H9 (cell line): ENCODE measurements around the gene MTHFD1. TPM values are rescaled to one million over a fixed set of nuclear protein-coding genes. Genes with fewer than 3 reads are reported as not detected.

Source experiments
- DNase-seq: peaks from one replicate; pipeline ENCODE4 v3.0.0-alpha.2; 2017
- H2AFZ ChIP-seq: one replicate; pipeline ENCODE4 v1.6.1; 2013; ENCODE audit warnings: mild to moderate bottlenecking, low read length, control low read depth, moderate library complexity
- H2AK5ac ChIP-seq: 2 replicates; pipeline ENCODE4 v1.6.1; 2013; ENCODE audit warnings: low read length, control low read depth, mixed read lengths; ENCODE audit not compliant: insufficient read length
- H2BK120ac ChIP-seq: one replicate; pipeline ENCODE4 v1.6.1; 2013; ENCODE audit warnings: low read depth, mild to moderate bottlenecking, low read length, control low read depth, inconsistent platforms; ENCODE audit not compliant: poor library complexity, severe bottlenecking
- H2BK12ac ChIP-seq: 2 replicates; pipeline ENCODE4 v1.6.1; 2013; ENCODE audit warnings: low read length, control low read depth, mixed read lengths, low read depth; ENCODE audit not compliant: insufficient read length
- H2BK15ac ChIP-seq: 2 replicates; pipeline ENCODE4 v1.6.1; 2013; ENCODE audit warnings: low read depth, low read length, control low read depth
- H2BK20ac ChIP-seq: one replicate; pipeline ENCODE4 v1.6.1; 2013; ENCODE audit warnings: low read depth, mild to moderate bottlenecking, low read length, control low read depth, inconsistent platforms; ENCODE audit not compliant: poor library complexity, severe bottlenecking
- H2BK5ac ChIP-seq: 2 replicates; pipeline ENCODE4 v1.6.1; 2013; ENCODE audit warnings: low read length, control low read depth, mixed read lengths; ENCODE audit not compliant: insufficient read length
- H3K14ac ChIP-seq: 2 replicates; pipeline ENCODE4 v1.6.1; 2013; ENCODE audit warnings: low read length, control low read depth; ENCODE audit not compliant: insufficient read depth
- H3K18ac ChIP-seq: 2 replicates; pipeline ENCODE4 v1.6.1; 2013; ENCODE audit warnings: low read depth, mild to moderate bottlenecking, mixed read lengths, low read length, control low read depth; ENCODE audit not compliant: insufficient read length
- H3K23ac ChIP-seq: 2 replicates; pipeline ENCODE4 v1.6.1; 2013; ENCODE audit warnings: low read length, control low read depth, mixed read lengths, low read depth; ENCODE audit not compliant: insufficient read length
- H3K23me2 ChIP-seq: 2 replicates; pipeline ENCODE4 v1.6.1; 2013; ENCODE audit warnings: low read depth, mild to moderate bottlenecking, mixed read lengths, low read length, control low read depth; ENCODE audit not compliant: insufficient read length, poor library complexity, severe bottlenecking
- H3K27ac ChIP-seq: 2 replicates; pipeline ENCODE4 v1.5.1; 2013; ENCODE audit warnings: low read length, control low read depth, mixed read lengths, low read depth; ENCODE audit not compliant: insufficient read length
- H3K27me3 ChIP-seq: 2 replicates; pipeline ENCODE4 v1.6.1; 2013; ENCODE audit warnings: low read length, control low read depth, inconsistent platforms; ENCODE audit not compliant: insufficient read depth
- H3K4ac ChIP-seq: 2 replicates; pipeline ENCODE4 v1.6.1; 2013; ENCODE audit warnings: low read depth, mild to moderate bottlenecking, control low read depth, inconsistent platforms, low read length, moderate library complexity
- H3K4me1 ChIP-seq: 2 replicates; pipeline ENCODE4 v1.6.1; 2013; ENCODE audit warnings: low read length, control low read depth, inconsistent platforms; ENCODE audit not compliant: insufficient read depth
- H3K4me2 ChIP-seq: 2 replicates; pipeline ENCODE4 v1.6.1; 2013; ENCODE audit warnings: low read length, control low read depth, mixed read lengths; ENCODE audit not compliant: insufficient read length, insufficient read depth
- H3K56ac ChIP-seq: 2 replicates; pipeline ENCODE4 v1.6.1; 2013; ENCODE audit warnings: low read depth, mild to moderate bottlenecking, mixed read lengths, low read length, control low read depth; ENCODE audit not compliant: insufficient read length
- H3K79me1 ChIP-seq: 2 replicates; pipeline ENCODE4 v1.6.1; 2013; ENCODE audit warnings: low read depth, mild to moderate bottlenecking, moderate library complexity, low read length, control low read depth, inconsistent platforms; ENCODE audit not compliant: insufficient read depth, poor library complexity, severe bottlenecking
- H3K79me2 ChIP-seq: 2 replicates; pipeline ENCODE4 v1.6.1; 2013; ENCODE audit warnings: low read length, control low read depth, inconsistent platforms; ENCODE audit not compliant: insufficient read depth
- H3K9ac ChIP-seq: 2 replicates; pipeline ENCODE4 v1.6.1; 2013; ENCODE audit warnings: low read length, control low read depth, mixed read lengths; ENCODE audit not compliant: insufficient read length; ENCODE audit errors: extremely low read depth
- H3K9me3 ChIP-seq: one replicate; pipeline ENCODE4 v1.6.1; 2013; ENCODE audit warnings: low read depth, low read length, inconsistent platforms; ENCODE audit not compliant: control insufficient read depth
- H3T11ph ChIP-seq: one replicate; pipeline ENCODE4 v1.6.1; 2013; ENCODE audit warnings: mild to moderate bottlenecking, low read length, control low read depth, inconsistent platforms
- H4K20me1 ChIP-seq: one replicate; pipeline ENCODE4 v1.6.1; 2013; ENCODE audit not compliant: control insufficient read depth, insufficient read length, insufficient read depth
- H4K5ac ChIP-seq: 2 replicates; pipeline ENCODE4 v1.6.1; 2013; ENCODE audit warnings: low read depth, mild to moderate bottlenecking, mixed read lengths, low read length, control low read depth; ENCODE audit not compliant: insufficient read length
- H4K8ac ChIP-seq: replicated peaks from 2 replicates; pipeline ENCODE4 v1.6.1; 2013; ENCODE audit warnings: low read length, control low read depth, mixed read lengths, low read depth; ENCODE audit not compliant: insufficient read length
- H4K91ac ChIP-seq: 2 replicates; pipeline ENCODE4 v1.6.1; 2013; ENCODE audit warnings: low read depth, mild to moderate bottlenecking, moderate library complexity, mixed read lengths, low read length, control low read depth; ENCODE audit not compliant: insufficient read length
- H3K27ac Mint-ChIP-seq, 3 experiments: 2 replicates in 2 of 3; 3 replicates in 1 of 3; pipeline ENCODE4 v1.8.0; 2020 to 2021; ENCODE audit warnings: mixed read lengths in 3 of 3, mild to moderate bottlenecking in 1 of 3, moderate library complexity in 1 of 3
- H3K27me3 Mint-ChIP-seq: 2 replicates; pipeline ENCODE4 v1.8.0; 2021; ENCODE audit warnings: low read depth, mild to moderate bottlenecking, moderate library complexity, mixed read lengths
- H3K36me3 Mint-ChIP-seq, 3 experiments: 2 replicates in 2 of 3; 3 replicates in 1 of 3; pipeline ENCODE4 v1.8.0; 2020 to 2021; ENCODE audit warnings: low read depth in 3 of 3, mixed read lengths in 3 of 3; ENCODE audit not compliant: insufficient read depth in 1 of 3
- H3K4me1 Mint-ChIP-seq, 2 experiments: 2 replicates each; pipeline ENCODE4 v1.8.0; 2020; ENCODE audit warnings: mixed read lengths in 2 of 2
- H3K4me3 Mint-ChIP-seq, 2 experiments: 2 replicates in 1 of 2; 3 replicates in 1 of 2; pipeline ENCODE4 v1.8.0; 2020 to 2021; ENCODE audit warnings: mild to moderate bottlenecking in 2 of 2, mixed read lengths in 2 of 2, moderate library complexity in 1 of 2
- H3K9me3 Mint-ChIP-seq, 2 experiments: 2 replicates in 1 of 2; 3 replicates in 1 of 2; pipeline ENCODE4 v1.8.0; 2020; ENCODE audit warnings: mild to moderate bottlenecking in 2 of 2, mixed read lengths in 2 of 2, moderate library complexity in 1 of 2
- WGBS: extraction: QIAGEN DNeasy Blood & Tissue Kit; methylation state at CpG from one replicate; pipeline ENCODE4 v1.1.7; 2013; ENCODE audit warnings: missing lambda C conversion rate, low lambda C conversion rate, mixed read lengths; ENCODE audit not compliant: insufficient read length; ENCODE audit errors: extremely low coverage; 5-methylcytosine and 5-hydroxymethylcytosine counted together
- total RNA-seq: library from RNA; stranded (reverse); gene quantifications from 2 replicates; pipeline ENCODE4 v1.2.1, GENCODE V29; 2021
- TF ChIP-seq, protein P1 (sequence below): fragments of 200-600 bp; sonication (generic); conservative IDR thresholded peaks from 3 replicates; pipeline ENCODE4 v1.8.0; 2021; ENCODE audit warnings: antibody characterized with exemption, mild to moderate bottlenecking

The MTHFD1 gene
- total RNA-seq, 1 experiment from 2014 or later = 203 TPM

DNA sequence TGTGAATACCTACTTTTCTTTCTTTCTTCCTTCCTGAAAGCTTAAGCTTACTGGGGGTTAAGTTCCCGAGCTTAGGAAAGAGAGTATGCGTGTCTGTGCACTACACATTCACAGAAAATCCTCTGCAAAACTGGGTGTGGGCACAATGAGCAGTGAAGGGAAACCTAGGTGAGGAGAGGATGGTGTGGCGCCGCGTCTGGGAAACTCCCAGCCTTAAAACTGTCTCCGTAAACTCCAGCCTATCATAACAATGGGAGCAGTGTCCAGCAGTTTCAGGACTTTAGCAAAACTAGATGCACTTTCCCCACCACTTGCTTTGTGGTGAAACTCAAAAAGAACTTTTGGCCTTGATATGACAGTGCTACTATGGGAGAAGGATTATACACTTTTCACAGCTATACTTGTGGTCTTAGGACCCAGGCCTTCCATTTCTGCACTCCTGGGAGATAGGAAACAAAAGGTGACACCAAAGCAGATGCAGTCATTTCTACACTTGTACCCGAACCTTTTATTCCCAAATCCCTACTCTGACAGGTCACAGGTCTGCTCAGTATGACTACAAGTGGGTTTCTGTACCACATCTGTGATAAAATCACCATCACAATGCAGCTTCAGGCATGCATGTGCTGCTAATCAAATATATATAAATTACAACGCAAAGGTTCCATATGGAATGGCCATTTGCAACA is 87.6 kb downstream of the MTHFD1 start:
- Histone ChIP-seq H2BK5ac (no peak overlapping the region), H3K23me2 (no peaks in the 10 kb centered on the region), H2BK120ac (no peak overlapping the region), H2BK12ac (no peak overlapping the region), H4K20me1 (no peaks in the 10 kb centered on the region), H2AK5ac (no peak overlapping the region), H3K23ac (no peak overlapping the region), H3K4me2 (no peak overlapping the region), H3K4me1 (no peaks in the 10 kb centered on the region), H3K9me3 (no peaks in the 10 kb centered on the region), H3K27me3 (no peaks in the 10 kb centered on the region), H3K79me1 (no peaks in the 10 kb centered on the region), H2BK15ac (no peak overlapping the region), H3T11ph (no peak overlapping the region), H4K5ac (no peak overlapping the region), H3K9ac (no peak overlapping the region), H4K8ac (no peak overlapping the region), H2BK20ac (no peak overlapping the region), H2AFZ (no peak overlapping the region), H4K91ac (no peak overlapping the region), H3K4ac (no peak overlapping the region), H3K79me2 (no peaks in the 10 kb centered on the region), H3K18ac (no peak overlapping the region), H3K27ac (no peak overlapping the region), H3K56ac (no peak overlapping the region), H3K14ac (no peak overlapping the region)
- Mint-ChIP-seq H3K36me3 (no peaks in the 10 kb centered on the region; a peak in 2 of 7 replicates), H3K27me3 (no peaks in the 10 kb centered on the region), H3K4me3 (no peak overlapping the region), H3K9me3 (no peaks in the 10 kb centered on the region), H3K4me1 (peaks cover 6 to 11% of the 10 kb centered on the region in 2 experiments), H3K27ac (peak overlapping the region in 1 of 3 experiments; percentile 14; a peak in 2 of 7 replicates)
- DNase-seq = no peak
- TF ChIP-seq, protein P1, sequence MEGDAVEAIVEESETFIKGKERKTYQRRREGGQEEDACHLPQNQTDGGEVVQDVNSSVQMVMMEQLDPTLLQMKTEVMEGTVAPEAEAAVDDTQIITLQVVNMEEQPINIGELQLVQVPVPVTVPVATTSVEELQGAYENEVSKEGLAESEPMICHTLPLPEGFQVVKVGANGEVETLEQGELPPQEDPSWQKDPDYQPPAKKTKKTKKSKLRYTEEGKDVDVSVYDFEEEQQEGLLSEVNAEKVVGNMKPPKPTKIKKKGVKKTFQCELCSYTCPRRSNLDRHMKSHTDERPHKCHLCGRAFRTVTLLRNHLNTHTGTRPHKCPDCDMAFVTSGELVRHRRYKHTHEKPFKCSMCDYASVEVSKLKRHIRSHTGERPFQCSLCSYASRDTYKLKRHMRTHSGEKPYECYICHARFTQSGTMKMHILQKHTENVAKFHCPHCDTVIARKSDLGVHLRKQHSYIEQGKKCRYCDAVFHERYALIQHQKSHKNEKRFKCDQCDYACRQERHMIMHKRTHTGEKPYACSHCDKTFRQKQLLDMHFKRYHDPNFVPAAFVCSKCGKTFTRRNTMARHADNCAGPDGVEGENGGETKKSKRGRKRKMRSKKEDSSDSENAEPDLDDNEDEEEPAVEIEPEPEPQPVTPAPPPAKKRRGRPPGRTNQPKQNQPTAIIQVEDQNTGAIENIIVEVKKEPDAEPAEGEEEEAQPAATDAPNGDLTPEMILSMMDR = no peak
- no CpG with 5 or more reads among the region's 8 CpGs for WGBS
